ENCODE data around the gene HTT. TPM values are rescaled to one million over a fixed set of nuclear protein-coding genes. Genes with fewer than 3 reads are reported as not detected.
"Not testable (repeated sequence)": the region's sequence is repeated elsewhere in the genome, so short reads cannot be mapped to it uniquely, and the experiment has no call there.

The HTT gene
- total RNA-seq, 1 experiment from 2014 or later: 64.4 TPM

DNA sequence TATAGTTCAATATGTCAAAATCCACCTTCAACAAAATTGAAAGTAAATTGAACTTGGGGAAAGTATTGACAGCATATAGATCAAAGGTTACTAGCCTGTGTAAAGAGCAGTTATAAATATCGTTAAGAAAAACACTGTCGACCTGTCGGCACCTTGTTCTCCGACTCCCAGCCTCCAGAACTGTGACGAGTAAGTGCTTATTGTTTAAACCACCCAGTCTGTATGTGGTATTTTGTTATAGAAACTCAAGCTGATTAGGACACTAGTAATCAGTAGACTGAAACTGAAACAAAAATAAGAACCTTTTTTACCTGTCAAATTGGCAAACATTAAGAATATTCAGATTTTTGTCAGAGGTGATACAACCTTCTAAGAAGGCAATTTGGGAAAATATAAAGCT, 17.0 kb downstream of the HTT start:
- Histone ChIP-seq H3K18ac (ENCODE audit: insufficient read length, low read depth, low read length) (no peak overlapping the region), H4K20me1 (ENCODE audit: control insufficient read depth, insufficient read depth, insufficient read length) (no peaks in the 10 kb centered on the region), H2BK12ac (ENCODE audit: insufficient read length, low read depth, low read length) (no peak overlapping the region), H3K27ac (ENCODE audit: insufficient read length, low read depth, low read length) (no peak overlapping the region), H3K27me3 (ENCODE audit: insufficient read depth, low read length) (no peaks in the 10 kb centered on the region), H3K23ac (ENCODE audit: insufficient read length, low read depth, low read length) (no peak overlapping the region), H4K91ac (ENCODE audit: insufficient read length, low read depth, low read length) (no peak overlapping the region), H2BK120ac (ENCODE audit: low read depth, low read length, poor library complexity, severe bottlenecking) (no peak overlapping the region), H2BK15ac (ENCODE audit: low read depth, low read length) (no peak overlapping the region), H3K4ac (ENCODE audit: low read depth, low read length) (no peak overlapping the region), H3K56ac (ENCODE audit: insufficient read length, low read depth, low read length) (no peak overlapping the region), H3K79me2 (ENCODE audit: insufficient read depth, low read length) (no peaks in the 10 kb centered on the region), H4K5ac (ENCODE audit: insufficient read length, low read depth, low read length) (no peak overlapping the region), H2BK5ac (ENCODE audit: insufficient read length, low read length) (no peak overlapping the region), H3K23me2 (ENCODE audit: insufficient read length, low read depth, low read length, poor library complexity, severe bottlenecking) (no peaks in the 10 kb centered on the region), H3K79me1 (ENCODE audit: insufficient read depth, low read depth, low read length, poor library complexity, severe bottlenecking) (no peaks in the 10 kb centered on the region), H3T11ph (ENCODE audit: low read length) (no peak overlapping the region), H2AK5ac (ENCODE audit: insufficient read length, low read length) (no peak overlapping the region), H3K4me2 (ENCODE audit: insufficient read depth, insufficient read length, low read length) (no peak overlapping the region), H2AFZ (ENCODE audit: low read length) (no peak overlapping the region), H3K14ac (ENCODE audit: insufficient read depth, low read length) (no peak overlapping the region), H3K9me3 (ENCODE audit: control insufficient read depth, low read depth, low read length) (no peaks in the 10 kb centered on the region), H3K4me1 (ENCODE audit: insufficient read depth, low read length) (no peaks in the 10 kb centered on the region), H3K9ac (ENCODE audit: extremely low read depth, insufficient read length, low read length) (no peak overlapping the region), H4K8ac (replicated peaks; ENCODE audit: insufficient read length, low read depth, low read length) (no peak overlapping the region), H2BK20ac (ENCODE audit: low read depth, low read length, poor library complexity, severe bottlenecking) (no peak overlapping the region)
- Mint-ChIP-seq H3K36me3 (ENCODE audit: insufficient read depth in 1 of 3, low read depth in 3 of 3) (peaks cover 41 to 74% (median 68%) of the 10 kb centered on the region in 3 experiments), H3K4me1 (no peaks in the 10 kb centered on the region), H3K27me3 (ENCODE audit: low read depth) (no peaks in the 10 kb centered on the region), H3K27ac (no peak overlapping the region), H3K4me3 (no peak overlapping the region), H3K9me3 (peaks cover 13 to 17% of the 10 kb centered on the region in 2 experiments)
- no peak for DNase-seq
- TF ChIP-seq, protein P1, sequence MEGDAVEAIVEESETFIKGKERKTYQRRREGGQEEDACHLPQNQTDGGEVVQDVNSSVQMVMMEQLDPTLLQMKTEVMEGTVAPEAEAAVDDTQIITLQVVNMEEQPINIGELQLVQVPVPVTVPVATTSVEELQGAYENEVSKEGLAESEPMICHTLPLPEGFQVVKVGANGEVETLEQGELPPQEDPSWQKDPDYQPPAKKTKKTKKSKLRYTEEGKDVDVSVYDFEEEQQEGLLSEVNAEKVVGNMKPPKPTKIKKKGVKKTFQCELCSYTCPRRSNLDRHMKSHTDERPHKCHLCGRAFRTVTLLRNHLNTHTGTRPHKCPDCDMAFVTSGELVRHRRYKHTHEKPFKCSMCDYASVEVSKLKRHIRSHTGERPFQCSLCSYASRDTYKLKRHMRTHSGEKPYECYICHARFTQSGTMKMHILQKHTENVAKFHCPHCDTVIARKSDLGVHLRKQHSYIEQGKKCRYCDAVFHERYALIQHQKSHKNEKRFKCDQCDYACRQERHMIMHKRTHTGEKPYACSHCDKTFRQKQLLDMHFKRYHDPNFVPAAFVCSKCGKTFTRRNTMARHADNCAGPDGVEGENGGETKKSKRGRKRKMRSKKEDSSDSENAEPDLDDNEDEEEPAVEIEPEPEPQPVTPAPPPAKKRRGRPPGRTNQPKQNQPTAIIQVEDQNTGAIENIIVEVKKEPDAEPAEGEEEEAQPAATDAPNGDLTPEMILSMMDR (conservative IDR thresholded peaks at IDR 0.05): no peak
- WGBS (ENCODE audit: extremely low coverage, insufficient read length, low lambda C conversion rate): no CpG with 5 or more reads among the region's 5 CpGs

DNA sequence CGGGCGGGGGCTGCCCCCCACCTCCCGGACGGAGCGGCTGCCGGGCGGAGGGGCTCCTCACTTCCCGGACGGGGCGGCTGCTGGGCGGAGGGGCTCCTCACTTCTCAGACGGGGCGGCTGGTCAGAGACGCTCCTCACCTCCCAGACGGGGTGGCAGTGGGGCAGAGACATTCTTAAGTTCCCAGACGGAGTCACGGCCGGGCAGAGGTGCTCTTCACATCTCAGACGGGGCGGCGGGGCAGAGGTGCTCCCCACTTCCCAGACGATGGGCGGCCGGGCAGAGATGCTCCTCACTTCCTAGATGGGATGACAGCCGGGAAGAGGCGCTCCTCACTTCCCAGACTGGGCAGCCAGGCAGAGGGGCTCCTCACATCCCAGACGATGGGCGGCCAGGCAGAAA, 20.2 kb downstream of the HTT start:
- not testable (repeated sequence) for DNase-seq; H3K79me1 ChIP-seq (ENCODE audit: insufficient read depth, low read depth, low read length, poor library complexity, severe bottlenecking); H3K4me1 ChIP-seq (ENCODE audit: insufficient read depth, low read length); H2AFZ ChIP-seq (ENCODE audit: low read length); H3K9ac ChIP-seq (ENCODE audit: extremely low read depth, insufficient read length, low read length); H3K27me3 Mint-ChIP-seq (ENCODE audit: low read depth); H3K9me3 ChIP-seq (ENCODE audit: control insufficient read depth, low read depth, low read length); H3K27ac Mint-ChIP-seq; H3K27me3 ChIP-seq (ENCODE audit: insufficient read depth, low read length); H3K4me2 ChIP-seq (ENCODE audit: insufficient read depth, insufficient read length, low read length); H3T11ph ChIP-seq (ENCODE audit: low read length); H3K56ac ChIP-seq (ENCODE audit: insufficient read length, low read depth, low read length); H2BK5ac ChIP-seq (ENCODE audit: insufficient read length, low read length); H4K91ac ChIP-seq (ENCODE audit: insufficient read length, low read depth, low read length); H3K23me2 ChIP-seq (ENCODE audit: insufficient read length, low read depth, low read length, poor library complexity, severe bottlenecking); H4K8ac ChIP-seq (replicated peaks; ENCODE audit: insufficient read length, low read depth, low read length); H4K5ac ChIP-seq (ENCODE audit: insufficient read length, low read depth, low read length); H2BK120ac ChIP-seq (ENCODE audit: low read depth, low read length, poor library complexity, severe bottlenecking); H3K4ac ChIP-seq (ENCODE audit: low read depth, low read length); H4K20me1 ChIP-seq (ENCODE audit: control insufficient read depth, insufficient read depth, insufficient read length); H2BK15ac ChIP-seq (ENCODE audit: low read depth, low read length); H2AK5ac ChIP-seq (ENCODE audit: insufficient read length, low read length); H3K79me2 ChIP-seq (ENCODE audit: insufficient read depth, low read length); H3K14ac ChIP-seq (ENCODE audit: insufficient read depth, low read length); H2BK12ac ChIP-seq (ENCODE audit: insufficient read length, low read depth, low read length); H3K27ac ChIP-seq (ENCODE audit: insufficient read length, low read depth, low read length); H3K18ac ChIP-seq (ENCODE audit: insufficient read length, low read depth, low read length); H3K4me1 Mint-ChIP-seq; H3K4me3 Mint-ChIP-seq; H2BK20ac ChIP-seq (ENCODE audit: low read depth, low read length, poor library complexity, severe bottlenecking); H3K23ac ChIP-seq (ENCODE audit: insufficient read length, low read depth, low read length)
- no CpG with 5 or more reads among the region's 28 CpGs for WGBS (ENCODE audit: extremely low coverage, insufficient read length, low lambda C conversion rate)
- Mint-ChIP-seq H3K9me3 (peaks cover 13 to 17% of the 10 kb centered on the region in 2 experiments), H3K36me3 (ENCODE audit: insufficient read depth in 1 of 3, low read depth in 3 of 3) (peaks cover 42 to 62% (median 59%) of the 10 kb centered on the region in 3 experiments)
